ENCODE results near the gene ZNF83. TPM values are rescaled to one million over a fixed set of nuclear protein-coding genes. Genes with fewer than 3 reads are reported as not detected.

ZNF83 gene
- total RNA-seq, 2 experiments from 2014 or later = 58.7 to 60.2 TPM

DNA sequence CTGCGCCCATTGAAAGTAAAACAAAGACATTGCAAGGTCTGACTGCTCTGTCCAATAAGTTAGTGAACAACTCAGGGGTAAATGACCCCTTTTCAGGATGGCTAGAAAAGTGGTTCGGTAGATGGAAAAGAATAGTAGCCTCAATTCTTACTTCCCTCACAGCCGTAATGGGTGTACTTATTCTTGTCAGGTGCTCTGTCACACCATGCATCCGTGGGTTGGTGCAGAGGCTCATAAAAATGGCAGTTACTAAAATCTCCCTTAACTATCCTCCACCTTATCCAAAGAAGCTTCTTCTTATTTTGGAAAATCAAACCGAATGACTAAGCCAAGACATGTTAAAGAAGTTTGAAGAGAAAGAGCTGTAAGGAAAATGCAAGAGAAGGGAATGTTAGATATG lies 31.4 kb upstream of the ZNF83 start:
- ChIA-PET POLR2A (no interaction called here), CTCF (no interaction called here)
- Mint-ChIP-seq H3K27ac (no peak overlapping the region), H3K4me1 (ENCODE audit: low read depth) (peaks cover 21% of the 10 kb centered on the region), H3K36me3 (ENCODE audit: low read depth) (peaks cover 63% of the 10 kb centered on the region), H3K9me3 (no peaks in the 10 kb centered on the region), H3K27me3 (no peaks in the 10 kb centered on the region), H3K4me3 (no peak overlapping the region)
- ATAC-seq (ENCODE audit: poor library complexity) = no peak
- Histone ChIP-seq H3K36me3 (ENCODE audit: insufficient read depth, low read length) (peaks cover 9% of the 10 kb centered on the region), H3K4me1 (ENCODE audit: insufficient read depth, low read length) (peaks cover 5% of the 10 kb centered on the region), H3K9me3 (ENCODE audit: control insufficient read depth in 1 of 2, insufficient read depth in 1 of 2, low read length in 2 of 2) (peaks cover 0 to 3% of the 10 kb centered on the region in 2 experiments), H3K27me3 (ENCODE audit: control insufficient read depth in 1 of 2, insufficient read depth in 2 of 2, low read length in 2 of 2) (no peaks in the 10 kb centered on the region), H3K4me3 (ENCODE audit: low read length) (no peak overlapping the region), H3K27ac (ENCODE audit: low read depth in 1 of 2, low read length in 2 of 2) (no peak overlapping the region)
- TF ChIP-seq, protein P1, sequence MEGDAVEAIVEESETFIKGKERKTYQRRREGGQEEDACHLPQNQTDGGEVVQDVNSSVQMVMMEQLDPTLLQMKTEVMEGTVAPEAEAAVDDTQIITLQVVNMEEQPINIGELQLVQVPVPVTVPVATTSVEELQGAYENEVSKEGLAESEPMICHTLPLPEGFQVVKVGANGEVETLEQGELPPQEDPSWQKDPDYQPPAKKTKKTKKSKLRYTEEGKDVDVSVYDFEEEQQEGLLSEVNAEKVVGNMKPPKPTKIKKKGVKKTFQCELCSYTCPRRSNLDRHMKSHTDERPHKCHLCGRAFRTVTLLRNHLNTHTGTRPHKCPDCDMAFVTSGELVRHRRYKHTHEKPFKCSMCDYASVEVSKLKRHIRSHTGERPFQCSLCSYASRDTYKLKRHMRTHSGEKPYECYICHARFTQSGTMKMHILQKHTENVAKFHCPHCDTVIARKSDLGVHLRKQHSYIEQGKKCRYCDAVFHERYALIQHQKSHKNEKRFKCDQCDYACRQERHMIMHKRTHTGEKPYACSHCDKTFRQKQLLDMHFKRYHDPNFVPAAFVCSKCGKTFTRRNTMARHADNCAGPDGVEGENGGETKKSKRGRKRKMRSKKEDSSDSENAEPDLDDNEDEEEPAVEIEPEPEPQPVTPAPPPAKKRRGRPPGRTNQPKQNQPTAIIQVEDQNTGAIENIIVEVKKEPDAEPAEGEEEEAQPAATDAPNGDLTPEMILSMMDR (IDR thresholded peaks at IDR 0.05) = no peak
- no peak for DNase-seq
- intact Hi-C loops (cut with DNase I, micrococcal nuclease) = no loop called here

DNA sequence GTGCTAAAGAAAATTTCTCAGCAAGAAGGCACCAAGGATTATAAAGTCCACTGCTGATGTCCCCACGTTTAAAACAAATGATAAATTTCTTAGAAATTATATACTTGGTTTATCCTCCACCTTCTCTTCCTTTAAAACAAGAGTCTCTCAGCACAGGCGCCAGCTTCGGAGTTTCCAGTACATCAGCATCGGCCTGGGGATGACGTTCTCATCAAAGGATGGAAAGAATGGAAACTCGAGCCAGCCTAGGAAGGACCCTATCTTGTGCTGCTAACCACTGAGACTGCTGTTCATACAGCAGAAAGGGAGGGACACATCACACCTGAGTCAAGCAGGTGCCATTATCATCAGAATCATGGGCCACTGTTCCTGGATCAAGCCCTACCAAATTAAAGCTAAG lies 29.8 kb upstream of the ZNF83 start:
- Histone ChIP-seq H3K27ac (ENCODE audit: low read depth in 1 of 2, low read length in 2 of 2) (no peak overlapping the region), H3K36me3 (ENCODE audit: insufficient read depth, low read length) (peaks cover 9% of the 10 kb centered on the region), H3K4me3 (ENCODE audit: low read length) (no peak overlapping the region), H3K9me3 (ENCODE audit: control insufficient read depth in 1 of 2, insufficient read depth in 1 of 2, low read length in 2 of 2) (peaks cover 0 to 3% of the 10 kb centered on the region in 2 experiments), H3K27me3 (ENCODE audit: control insufficient read depth in 1 of 2, insufficient read depth in 2 of 2, low read length in 2 of 2) (no peaks in the 10 kb centered on the region), H3K4me1 (ENCODE audit: insufficient read depth, low read length) (no peaks in the 10 kb centered on the region)
- no peak overlapping the region for H3K4me3 Mint-ChIP-seq
- no peaks in the 10 kb centered on the region for H3K27me3 Mint-ChIP-seq
- peaks cover 14% of the 10 kb centered on the region for H3K4me1 Mint-ChIP-seq (ENCODE audit: low read depth)
- peaks cover 58% of the 10 kb centered on the region for H3K36me3 Mint-ChIP-seq (ENCODE audit: low read depth)
- intact Hi-C loops (cut with DNase I, micrococcal nuclease) = no loop called here
- CTCF ChIA-PET = interaction anchor here (0.6 kb wide), 1 partner anchor 1124 kb away, joined by 3 read pairs; no protein-coding TSS in a partner anchor
- TF ChIP-seq, protein P1 (IDR thresholded peaks at IDR 0.05) = no peak
- H3K9me3 Mint-ChIP-seq = no peaks in the 10 kb centered on the region
- ATAC-seq (ENCODE audit: poor library complexity) (no peak), DNase-seq (no peak)
- no peak overlapping the region for H3K27ac Mint-ChIP-seq
- POLR2A ChIA-PET = no interaction called here

DNA sequence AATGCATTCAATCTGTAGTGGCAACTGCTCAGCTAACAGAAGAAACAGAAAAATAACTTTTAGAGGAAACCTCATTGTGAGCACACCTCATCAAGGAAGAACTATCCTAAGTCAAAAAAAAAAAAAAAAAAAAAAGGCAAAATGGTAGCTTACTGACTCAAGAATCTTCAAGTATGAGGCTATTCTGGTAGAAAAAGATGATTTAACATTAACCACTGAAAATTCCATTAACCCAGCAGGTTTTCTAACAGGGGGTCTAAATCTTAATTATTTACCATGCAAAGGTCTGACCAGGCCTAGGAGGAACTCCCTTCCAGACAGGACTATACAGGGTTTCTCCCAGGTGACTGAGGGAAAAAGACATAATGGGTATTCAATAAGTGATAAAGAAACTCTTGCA lies 28.4 kb upstream of the ZNF83 start:
- no peak overlapping the region for H3K4me3 Mint-ChIP-seq
- peaks cover 16% of the 10 kb centered on the region for H3K36me3 ChIP-seq (ENCODE audit: insufficient read depth, low read length)
- DNase-seq = no peak
- H3K4me3 ChIP-seq (ENCODE audit: low read length) = no peak overlapping the region
- peaks cover 14% of the 10 kb centered on the region for H3K4me1 Mint-ChIP-seq (ENCODE audit: low read depth)
- H3K9me3 Mint-ChIP-seq = no peaks in the 10 kb centered on the region
- H3K27me3 ChIP-seq (ENCODE audit: control insufficient read depth in 1 of 2, insufficient read depth in 2 of 2, low read length in 2 of 2) = no peaks in the 10 kb centered on the region
- H3K27ac Mint-ChIP-seq = no peak overlapping the region
- peaks cover 72% of the 10 kb centered on the region for H3K36me3 Mint-ChIP-seq (ENCODE audit: low read depth)
- TF ChIP-seq, protein P1 (IDR thresholded peaks at IDR 0.05) = no peak
- no peaks in the 10 kb centered on the region for H3K4me1 ChIP-seq (ENCODE audit: insufficient read depth, low read length)
- ChIA-PET POLR2A (no interaction called here), CTCF (interaction anchor here (0.6 kb wide), 1 partner anchor 1115 kb away, joined by 4 read pairs; no protein-coding TSS in a partner anchor)
- no peaks in the 10 kb centered on the region for H3K9me3 ChIP-seq (ENCODE audit: control insufficient read depth in 1 of 2, insufficient read depth in 1 of 2, low read length in 2 of 2)
- no peaks in the 10 kb centered on the region for H3K27me3 Mint-ChIP-seq
- H3K27ac ChIP-seq (ENCODE audit: low read depth in 1 of 2, low read length in 2 of 2) = no peak overlapping the region
- intact Hi-C loops (cut with DNase I, micrococcal nuclease) = no loop called here
- no peak for ATAC-seq (ENCODE audit: poor library complexity)
